NT2/D1 (cell line): ENCODE results near the gene SLC6A7.

Experiments
- SUZ12 ChIP-seq: IDR thresholded peaks from 2 replicates; pipeline ENCODE4 v1.6.1; 2011; ENCODE audit not compliant: insufficient read length, insufficient read depth; ENCODE audit errors: extremely low read depth
- YY1 ChIP-seq: IDR thresholded peaks from 2 replicates; pipeline ENCODE4 v1.6.1; 2011; ENCODE audit not compliant: insufficient read length, insufficient read depth
- ZNF274 ChIP-seq: IDR thresholded peaks from 2 replicates; pipeline ENCODE4 v1.6.1; 2011; ENCODE audit warnings: mild to moderate bottlenecking, low read depth, low read length

DNA sequence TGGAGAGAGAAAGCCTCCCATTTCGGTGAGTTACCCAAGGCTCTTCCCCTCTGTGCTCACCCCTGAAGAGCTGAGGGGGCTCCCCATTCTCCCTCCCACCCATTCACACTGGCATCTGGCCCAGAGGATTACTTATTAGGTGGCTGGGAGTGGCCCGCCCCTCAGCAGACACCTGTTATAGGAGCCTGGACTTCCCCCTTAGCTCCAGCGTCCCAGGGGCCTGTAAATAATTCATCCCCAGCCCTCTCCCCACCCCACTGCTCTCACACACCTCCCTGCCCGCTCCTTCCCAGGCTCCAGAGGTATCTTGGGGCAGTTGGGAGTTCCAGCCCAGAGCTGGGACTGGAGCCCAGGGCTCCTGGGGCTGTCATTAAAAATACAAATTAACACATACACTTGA is 11.6 kb upstream of the SLC6A7 start:
- TF ChIP-seq SUZ12 (no peak), YY1 (no peak), ZNF274 (no peak)
